Fibroblast of skin of right quadriceps (primary cell): ENCODE data around the gene ACAP1.
"Not testable (repeated sequence)": the region's sequence is repeated elsewhere in the genome, so short reads cannot be mapped to it uniquely, and the experiment has no call there.

Experiments used
- DNase-seq: peaks from one replicate; pipeline ENCODE4 v3.0.0-alpha.2; 2013

Gene ACAP1

DNA sequence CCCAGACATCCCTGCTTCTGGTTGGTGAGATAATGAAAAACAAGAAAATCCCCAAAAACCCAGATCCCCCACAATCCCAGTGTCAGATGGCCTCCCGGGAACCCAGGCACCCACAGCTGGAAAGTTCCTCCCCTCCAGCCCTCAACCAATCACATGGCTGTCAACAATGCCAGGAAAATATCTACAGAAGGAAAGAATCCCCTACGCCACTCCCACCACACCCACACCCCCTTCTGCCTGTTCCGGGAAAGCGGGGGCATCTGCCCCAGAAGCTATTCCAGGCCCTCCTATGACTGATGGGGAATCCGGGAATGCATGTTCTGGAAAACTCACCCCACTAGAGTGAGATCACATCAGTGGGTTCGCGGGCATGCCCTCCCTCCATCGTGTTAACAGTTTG lies 20.4 kb downstream of the ACAP1 start:
- DNase-seq = peak; percentile 29

DNA sequence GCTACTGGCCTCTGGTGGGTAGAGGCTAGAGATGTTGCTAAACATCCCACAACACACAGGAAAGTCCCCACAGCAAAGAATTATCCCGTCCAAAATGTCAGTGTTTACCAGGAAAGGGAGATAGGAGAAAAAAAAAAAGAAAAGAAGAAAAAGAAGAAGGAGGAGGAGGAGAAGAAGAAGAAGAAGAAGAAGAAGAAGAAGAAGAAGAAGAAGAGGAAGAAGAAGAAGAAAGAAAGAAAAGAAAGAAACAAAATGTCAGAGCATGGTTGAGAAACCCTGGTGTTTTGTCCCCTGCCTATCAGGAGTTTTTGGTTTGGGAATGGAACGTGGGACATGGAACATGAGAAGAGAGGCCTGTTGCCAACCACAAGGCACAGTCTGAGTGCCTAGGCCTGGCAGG lies 21.1 kb downstream of the ACAP1 start:
- DNase-seq = no peak

DNA sequence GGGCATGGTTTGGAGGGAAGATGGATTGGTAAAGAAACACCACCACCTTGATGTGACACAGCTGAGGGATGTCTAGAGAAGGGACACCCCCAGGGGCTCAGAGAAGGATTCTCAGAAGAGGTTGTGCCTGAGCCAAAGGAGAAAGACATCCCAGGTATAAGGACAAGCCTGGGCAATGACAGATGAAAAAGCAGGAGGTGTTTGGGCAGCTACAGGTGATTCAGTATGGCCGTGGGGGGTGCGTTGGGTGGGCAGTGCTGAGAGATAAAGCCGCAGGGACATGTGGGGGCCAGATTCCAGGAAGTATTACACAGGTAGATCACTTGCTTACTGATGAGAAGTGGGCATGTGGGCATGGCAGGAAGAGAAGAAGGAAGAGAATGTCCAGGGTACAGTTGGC lies 25.6 kb downstream of the ACAP1 start:
- no peak for DNase-seq

DNA sequence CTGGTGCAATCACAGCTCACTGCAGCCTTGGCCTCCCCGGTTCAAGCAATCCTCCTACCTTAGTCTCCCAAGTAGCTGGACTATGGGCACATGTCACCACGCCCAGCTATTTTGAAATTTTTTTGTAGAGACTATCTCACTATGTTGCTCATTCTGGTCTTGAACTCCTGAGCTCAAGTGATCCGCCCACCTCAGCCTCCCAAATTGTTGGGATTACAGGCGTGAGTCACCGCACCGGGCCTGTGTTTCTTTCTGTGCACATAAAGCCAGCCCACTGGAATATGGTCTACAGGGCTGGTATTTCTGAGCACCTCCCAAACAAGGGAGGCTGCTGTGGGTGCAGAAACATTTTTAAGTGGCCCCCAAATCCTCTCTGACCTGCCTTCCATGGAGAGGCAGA lies 27.0 kb downstream of the ACAP1 start:
- no peak for DNase-seq

DNA sequence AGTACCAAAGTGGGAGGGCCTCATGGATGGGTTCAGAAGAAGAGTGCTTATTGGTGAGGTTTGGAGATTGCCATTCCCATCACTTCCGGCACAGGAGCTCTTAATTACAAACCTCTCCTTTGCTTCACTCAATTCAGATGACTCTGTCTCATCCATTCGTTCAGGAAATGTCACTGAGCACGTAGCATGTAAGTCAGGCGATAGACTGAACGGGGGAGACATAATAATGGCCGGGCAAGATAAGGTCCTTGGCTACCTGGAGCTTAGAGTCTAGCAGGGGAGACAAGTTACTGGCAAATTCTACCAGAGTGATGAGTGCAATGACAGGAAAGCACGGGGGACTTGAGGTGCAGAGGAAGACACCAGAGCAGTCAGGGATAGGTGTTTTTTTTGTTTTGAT lies 29.6 kb downstream of the ACAP1 start:
- not testable (repeated sequence) for DNase-seq

GRCh38 chr17:7367083-7367482 lies 30.8 kb downstream of the ACAP1 start:
- no peak for DNase-seq

DNA sequence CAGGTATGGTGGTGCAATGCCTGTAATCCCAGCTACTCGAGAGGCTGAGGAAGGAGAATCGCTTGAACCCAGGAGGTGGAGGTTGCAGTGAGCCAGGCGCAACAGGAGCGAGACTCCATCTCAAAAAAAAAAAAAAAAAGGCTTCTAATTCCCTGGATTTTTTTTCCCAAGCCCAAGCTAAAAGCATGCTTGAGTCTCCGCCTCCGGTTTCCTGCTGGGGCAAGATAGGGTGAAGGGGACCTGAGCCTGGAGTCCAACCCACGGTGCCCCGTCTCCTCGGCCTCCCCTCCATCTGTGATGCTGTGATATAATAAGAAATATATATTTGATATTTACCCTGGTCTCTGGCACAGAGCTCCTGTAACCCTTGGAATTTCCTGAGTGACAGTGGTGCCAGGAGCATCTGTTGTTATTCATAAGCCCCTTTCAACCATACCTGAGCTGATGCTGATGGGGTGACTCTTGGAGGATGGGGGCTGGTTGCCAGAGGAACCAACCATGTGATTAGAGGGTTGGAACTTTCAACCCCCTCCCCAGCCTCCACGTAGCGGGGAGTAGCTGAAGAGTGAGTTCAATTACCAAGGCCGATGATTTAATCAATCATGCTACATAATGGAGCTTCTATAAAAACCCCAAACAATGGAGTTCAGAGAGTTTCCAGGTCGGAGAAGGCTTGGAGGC lies 31.7 kb downstream of the ACAP1 start:
- DNase-seq = no peak

DNA sequence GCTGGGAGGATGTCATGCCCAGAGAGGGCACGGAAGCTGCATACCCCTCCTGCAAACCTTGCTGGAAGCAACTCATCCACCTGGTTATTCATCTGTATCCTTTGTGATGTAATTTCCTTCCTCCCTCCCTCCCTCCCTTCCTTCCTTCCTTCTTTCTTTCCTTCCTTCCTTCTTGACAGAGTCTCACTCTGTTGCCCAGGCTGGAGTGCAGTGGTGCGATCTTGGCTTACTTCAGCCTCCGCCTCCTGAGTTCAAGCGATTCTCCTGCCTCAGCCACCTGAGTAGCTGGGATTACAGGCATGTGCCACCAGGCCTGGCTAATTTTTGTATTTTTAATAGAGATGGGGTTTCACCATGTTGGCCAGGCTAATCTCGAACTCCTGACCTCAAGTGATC lies 32.3 kb downstream of the ACAP1 start:
- DNase-seq = not testable (repeated sequence)

- no peak for DNase-seq
Observed at GRCh38 chr17:7369825-7370224, 33.5 kb downstream of the ACAP1 start.

GRCh38 chr17:7370853-7371252 lies 34.5 kb downstream of the ACAP1 start:
- DNase-seq = no peak

GRCh38 chr17:7374353-7374752 lies 38.0 kb downstream of the ACAP1 start:
- DNase-seq = no peak

- no peak for DNase-seq
Observed at GRCh38 chr17:7379134-7379533, 42.8 kb downstream of the ACAP1 start.

GRCh38 chr17:7380321-7380720 lies 44.0 kb downstream of the ACAP1 start:
- peak; percentile 25 for DNase-seq

DNA sequence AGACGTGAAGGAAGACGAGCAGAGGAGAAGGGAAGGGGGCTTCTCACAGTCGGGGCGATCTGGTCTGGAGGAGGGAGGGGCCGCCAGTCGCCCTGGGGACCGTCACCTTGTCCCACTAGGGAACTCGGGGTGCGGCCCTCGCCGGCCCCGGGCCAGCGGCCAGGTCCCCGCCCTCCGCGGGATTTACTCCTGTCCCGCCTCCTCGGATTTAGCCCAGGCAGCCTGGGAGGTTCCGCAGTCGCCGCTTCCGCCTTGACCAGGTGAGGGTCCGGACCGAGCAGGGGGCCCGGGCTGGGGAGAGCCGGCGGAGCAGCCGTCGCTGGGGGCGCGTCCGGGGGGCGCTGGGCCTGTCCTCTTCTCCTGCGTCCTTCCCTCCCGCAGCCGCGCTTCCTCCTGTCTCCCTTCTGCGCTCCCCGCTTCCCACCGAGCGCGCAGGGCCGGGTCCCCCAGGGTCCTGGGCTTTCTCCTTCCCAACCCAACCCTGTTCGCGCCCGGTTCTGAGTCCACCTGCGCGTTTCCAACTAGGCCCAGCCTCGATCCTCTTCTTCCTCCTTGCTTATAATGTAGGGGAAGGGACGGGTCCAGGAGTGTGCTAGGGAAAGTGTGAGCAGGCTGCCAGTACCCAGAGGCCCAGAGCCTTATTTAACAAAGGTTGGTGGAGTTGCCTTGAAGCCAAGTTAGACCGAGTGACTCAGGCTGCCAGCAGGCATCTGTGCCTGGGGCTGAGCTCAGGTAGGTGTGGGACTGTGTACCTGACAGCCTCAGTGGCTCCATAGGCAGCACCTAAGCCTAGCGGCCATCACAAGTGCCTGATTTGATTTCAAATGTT lies 44.7 kb downstream of the ACAP1 start, which contains the start of gene TNK1:
TNK1 (plus strand) TSS at position 235 of the 829 bp plus-strand sequence. CDS start 1,838 bp downstream, outside the sequence.
- DNase-seq = no peak

GRCh38 chr17:7382901-7383300 lies 46.6 kb downstream of the ACAP1 start:
- no peak for DNase-seq

- DNase-seq = no peak
Observed at GRCh38 chr17:7383371-7383741, 47.0 kb downstream of the ACAP1 start.

GRCh38 chr17:7383742-7384488 lies 47.6 kb downstream of the ACAP1 start:
- DNase-seq = peak; percentile 26

GRCh38 chr17:7384489-7385081 lies 48.3 kb downstream of the ACAP1 start:
- no peak for DNase-seq

GRCh38 chr17:7388856-7389255 lies 52.5 kb downstream of the ACAP1 start:
- no peak for DNase-seq

DNA sequence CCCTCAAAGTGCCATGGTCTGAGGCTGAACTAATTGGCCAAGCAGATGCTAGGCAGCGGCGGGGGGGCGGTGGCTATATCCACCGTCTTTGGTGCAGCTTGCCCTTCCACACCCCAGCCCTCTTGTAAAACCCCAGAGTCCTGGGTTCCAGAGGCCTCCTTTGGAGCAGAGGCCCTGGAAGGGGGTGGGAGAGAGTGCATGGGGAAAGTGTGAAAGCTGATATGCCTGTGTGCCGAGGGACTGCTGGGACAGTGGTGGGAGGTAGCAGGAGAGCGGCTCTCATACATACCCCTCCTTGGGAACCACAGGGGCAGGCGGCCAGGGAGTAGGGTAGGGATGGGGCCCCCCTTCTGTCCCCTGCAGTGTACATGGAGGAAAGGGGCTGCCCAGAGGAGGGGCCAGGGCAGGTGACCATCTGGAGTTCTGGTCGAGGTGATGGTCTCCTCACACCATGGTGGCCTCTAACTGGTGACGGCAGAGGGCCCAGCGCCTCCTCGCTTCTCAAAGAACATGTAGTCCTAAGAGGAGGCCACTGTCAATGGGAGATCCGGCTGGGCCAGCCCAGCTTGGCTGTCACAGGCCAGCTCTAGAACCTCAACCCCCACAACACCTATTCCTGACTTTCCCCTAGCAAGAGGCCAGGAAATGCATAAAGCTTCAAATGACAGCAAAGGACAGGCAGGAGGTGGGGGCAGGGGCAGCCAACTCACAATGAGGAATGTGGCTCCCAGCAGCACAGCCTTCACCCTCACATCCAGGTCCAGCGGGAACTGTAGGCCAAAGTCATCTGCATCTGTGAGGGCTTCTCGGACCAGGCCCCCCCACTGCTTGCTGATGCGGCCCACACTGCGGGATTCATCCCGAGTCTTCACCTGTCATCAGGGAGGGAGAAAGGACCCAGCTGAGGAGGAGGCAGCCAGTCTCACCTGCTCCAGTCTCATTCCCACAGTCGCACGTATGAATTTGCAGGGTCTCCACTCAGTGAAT lies 53.9 kb downstream of the ACAP1 start:
- no peak for DNase-seq

- no peak for DNase-seq
Observed at GRCh38 chr17:7391307-7391706, 55.0 kb downstream of the ACAP1 start.
